Urinary bladder (tissue), 4 donors: ENCODE measurements around the gene CACNA1B. TPM values are rescaled to one million over a fixed set of nuclear protein-coding genes. Genes with fewer than 3 reads are reported as not detected.
A peak's percentile ranks its signal among the peaks of the same experiment; 100 is the strongest.

Experiments used
- DNase-seq: peaks from one replicate; pipeline ENCODE4 v3.0.0-alpha.2; 2015; ENCODE audit errors: extremely low spot score
- H3K27ac ChIP-seq: one replicate; pipeline ENCODE4 v1.5.1; 2013; ENCODE audit warnings: low read depth, mild to moderate bottlenecking, moderate library complexity
- H3K36me3 ChIP-seq: one replicate; pipeline ENCODE4 v1.6.1; 2013; ENCODE audit warnings: mild to moderate bottlenecking, moderate library complexity; ENCODE audit not compliant: insufficient read depth
- H3K4me1 ChIP-seq: one replicate; pipeline ENCODE4 v1.6.1; 2013; ENCODE audit warnings: mild to moderate bottlenecking, moderate library complexity; ENCODE audit not compliant: insufficient read depth
- H3K4me3 ChIP-seq: one replicate; pipeline ENCODE4 v1.5.1; 2013; ENCODE audit warnings: low read depth, low read length
- WGBS: extraction: QIAGEN DNeasy Blood & Tissue Kit; methylation state at CpG from one replicate; pipeline ENCODE4 v1.1.7; 2013; 5-methylcytosine and 5-hydroxymethylcytosine counted together
- polyA plus RNA-seq: library from polyadenylated mRNA; stranded (reverse); fragments of 200-250 nt; gene quantifications from one replicate; pipeline ENCODE4 v1.2.3, GENCODE V29; 2013
- total RNA-seq: library from RNA; depleted of rRNA; stranded (reverse); fragments of >200 nt; gene quantifications from one replicate; pipeline ENCODE4 v1.2.3, GENCODE V29; 2014
- donor health status: healthy with polysubstance abuse.
- donor health status: healthy.

Gene CACNA1B
- total and polyA plus RNA-seq, 2 donors: 0.14 to 0.63 TPM

- no peak overlapping the region for H3K27ac ChIP-seq
- H3K4me3 ChIP-seq: no peak overlapping the region
- no peaks in the 10 kb centered on the region for H3K4me1 ChIP-seq
- WGBS: 64% methylated on average over 11 of the region's 11 CpGs
- H3K36me3 ChIP-seq: no peaks in the 10 kb centered on the region
- no peak for DNase-seq
Observed at GRCh38 chr9:137960496-137960895, 82.9 kb downstream of the CACNA1B start.

- Histone ChIP-seq H3K36me3 (no peaks in the 10 kb centered on the region), H3K27ac (no peak overlapping the region), H3K4me3 (no peak overlapping the region), H3K4me1 (no peaks in the 10 kb centered on the region)
- WGBS: 87% methylated on average over 6 of the region's 6 CpGs
- no peak for DNase-seq
Observed at GRCh38 chr9:137963525-137963924, 85.9 kb downstream of the CACNA1B start.

- H3K27ac ChIP-seq: no peak overlapping the region
- DNase-seq: no peak
- no peaks in the 10 kb centered on the region for H3K36me3 ChIP-seq
- WGBS: 94% methylated on average over 9 of the region's 9 CpGs
- no peaks in the 10 kb centered on the region for H3K4me1 ChIP-seq
- no peak overlapping the region for H3K4me3 ChIP-seq
Observed at GRCh38 chr9:137965177-137965795, 87.7 kb downstream of the CACNA1B start.

- peak; percentile 15 for DNase-seq
Observed at GRCh38 chr9:137967280-137967953, 89.8 kb downstream of the CACNA1B start.

GRCh38 chr9:137968235-137968634 is 90.7 kb downstream of the CACNA1B start:
- Histone ChIP-seq H3K4me3 (no peak overlapping the region), H3K4me1 (no peaks in the 10 kb centered on the region), H3K27ac (no peak overlapping the region), H3K36me3 (no peaks in the 10 kb centered on the region)
- 78% methylated on average over 10 of the region's 10 CpGs for WGBS
- DNase-seq: no peak

More at GRCh38 chr9:137967280-137967953, 89.8 kb downstream of the CACNA1B start:
- no peaks in the 10 kb centered on the region for H3K36me3 ChIP-seq
- H3K4me1 ChIP-seq: no peaks in the 10 kb centered on the region
- H3K27ac ChIP-seq: no peak overlapping the region
- H3K4me3 ChIP-seq: no peak overlapping the region
- 37% methylated on average over 17 of the region's 17 CpGs for WGBS

GRCh38 chr9:137969008-137969407 is 91.4 kb downstream of the CACNA1B start:
- Histone ChIP-seq H3K4me3 (no peak overlapping the region), H3K27ac (no peak overlapping the region), H3K4me1 (no peaks in the 10 kb centered on the region), H3K36me3 (no peaks in the 10 kb centered on the region)
- WGBS: 72% methylated on average over 8 of the region's 8 CpGs
- no peak for DNase-seq

- Histone ChIP-seq H3K4me1 (no peaks in the 10 kb centered on the region), H3K27ac (no peak overlapping the region), H3K36me3 (no peaks in the 10 kb centered on the region), H3K4me3 (no peak overlapping the region)
- no peak for DNase-seq
- WGBS: 82% methylated on average over 3 of the region's 3 CpGs
Observed at GRCh38 chr9:137969685-137970084, 92.1 kb downstream of the CACNA1B start.

- Histone ChIP-seq H3K36me3 (no peaks in the 10 kb centered on the region), H3K4me3 (no peak overlapping the region), H3K4me1 (no peaks in the 10 kb centered on the region), H3K27ac (no peak overlapping the region)
- no peak for DNase-seq
Observed at GRCh38 chr9:137970098-137970497, 92.5 kb downstream of the CACNA1B start.

- no peak for DNase-seq
Observed at GRCh38 chr9:137970686-137971476, 93.3 kb downstream of the CACNA1B start.

GRCh38 chr9:137971477-137972138 is 94.0 kb downstream of the CACNA1B start:
- DNase-seq: no peak
- Histone ChIP-seq H3K4me3 (no peak overlapping the region), H3K4me1 (no peaks in the 10 kb centered on the region), H3K36me3 (no peaks in the 10 kb centered on the region), H3K27ac (no peak overlapping the region)
- WGBS: 90% methylated on average over 16 of the region's 16 CpGs

More at GRCh38 chr9:137970686-137971476, 93.3 kb downstream of the CACNA1B start:
- WGBS: 73% methylated on average over 18 of the region's 18 CpGs
- Histone ChIP-seq H3K4me3 (no peak overlapping the region), H3K4me1 (no peaks in the 10 kb centered on the region), H3K27ac (no peak overlapping the region), H3K36me3 (no peaks in the 10 kb centered on the region)

GRCh38 chr9:137972355-137972987 is 94.9 kb downstream of the CACNA1B start:
- 89% methylated on average over 16 of the region's 16 CpGs for WGBS
- Histone ChIP-seq H3K36me3 (no peaks in the 10 kb centered on the region), H3K4me3 (no peak overlapping the region), H3K27ac (no peak overlapping the region), H3K4me1 (no peaks in the 10 kb centered on the region)
- DNase-seq: no peak

- no peak overlapping the region for H3K27ac ChIP-seq
- no peaks in the 10 kb centered on the region for H3K36me3 ChIP-seq
- no peak overlapping the region for H3K4me3 ChIP-seq
- no peaks in the 10 kb centered on the region for H3K4me1 ChIP-seq
- no peak for DNase-seq
- 84% methylated on average over 13 of the region's 13 CpGs for WGBS
Observed at GRCh38 chr9:137972988-137973470, 95.4 kb downstream of the CACNA1B start.

GRCh38 chr9:137973829-137974416 is 96.3 kb downstream of the CACNA1B start:
- Histone ChIP-seq H3K36me3 (no peaks in the 10 kb centered on the region), H3K4me1 (no peaks in the 10 kb centered on the region), H3K27ac (no peak overlapping the region), H3K4me3 (no peak overlapping the region)
- 86% methylated on average over 10 of the region's 10 CpGs for WGBS
- no peak for DNase-seq
